GM23338 (cell line): ENCODE measurements around the gene HLA-G. TPM values are rescaled to one million over a fixed set of nuclear protein-coding genes. Genes with fewer than 3 reads are reported as not detected.

Experiments
- ATAC-seq: fragments of 200-7000 bp; cut with Tn5 transposase; 3 replicates; pipeline ENCODE4 v1.9.1; 2020
- DNase-seq: peaks from one replicate; pipeline ENCODE4 v3.0.0-alpha.2; 2015; ENCODE audit warnings: low spot score
- H2AFZ ChIP-seq: fragments of 200-600 bp; sonication (generic); 2 replicates; pipeline ENCODE4 v1.8.0; 2016; ENCODE audit warnings: antibody characterized with exemption, mild to moderate bottlenecking, moderate library complexity
- H3F3A ChIP-seq: fragments of 200-600 bp; sonication (generic); replicated peaks from 2 replicates; pipeline ENCODE4 v1.8.0; 2017; ENCODE audit warnings: antibody characterized with exemption, mixed run types, low read depth
- H3K27ac ChIP-seq: fragments of 200-600 bp; sonication (generic); 2 replicates; pipeline ENCODE4 v1.6.1; 2016; ENCODE audit warnings: low read depth
- H3K27me3 ChIP-seq: fragments of 200-600 bp; sonication (generic); 2 replicates; pipeline ENCODE4 v1.8.0; 2016; ENCODE audit warnings: mild to moderate bottlenecking, mixed run types, moderate library complexity; ENCODE audit not compliant: insufficient read depth
- H3K36me3 ChIP-seq: fragments of 200-600 bp; sonication (generic); 2 replicates; pipeline ENCODE4 v1.8.0; 2016; ENCODE audit warnings: mild to moderate bottlenecking; ENCODE audit not compliant: insufficient read depth
- H3K4me1 ChIP-seq: fragments of 200-600 bp; sonication (generic); 2 replicates; pipeline ENCODE4 v1.8.0; 2016; ENCODE audit warnings: mild to moderate bottlenecking, moderate library complexity; ENCODE audit not compliant: insufficient read depth
- H3K4me2 ChIP-seq: fragments of 200-600 bp; sonication (generic); 2 replicates; pipeline ENCODE4 v1.7.1; 2017; ENCODE audit warnings: mixed run types
- H3K4me3 ChIP-seq: fragments of 200-600 bp; sonication (generic); 2 replicates; pipeline ENCODE4 v1.6.1; 2016; ENCODE audit warnings: mixed run types
- H3K79me2 ChIP-seq: fragments of 200-600 bp; sonication (generic); replicated peaks from 2 replicates; pipeline ENCODE4 v1.8.0; 2017; ENCODE audit warnings: mild to moderate bottlenecking; ENCODE audit not compliant: insufficient read depth
- H3K9me2 ChIP-seq: fragments of 200-600 bp; sonication (generic); 2 replicates; pipeline ENCODE4 v1.8.0; 2017; ENCODE audit not compliant: insufficient read depth
- H4K20me1 ChIP-seq: fragments of 200-600 bp; sonication (generic); replicated peaks from 2 replicates; pipeline ENCODE4 v1.8.0; 2017; ENCODE audit warnings: mild to moderate bottlenecking; ENCODE audit not compliant: insufficient read depth
- H3K27ac Mint-ChIP-seq: 2 replicates; pipeline ENCODE4 v1.8.0; 2020; ENCODE audit warnings: inconsistent platforms, mild to moderate bottlenecking, moderate library complexity, mixed read lengths
- H3K27me3 Mint-ChIP-seq: 3 replicates; pipeline ENCODE4 v1.8.0; 2022; ENCODE audit warnings: low read depth, mild to moderate bottlenecking, moderate library complexity, mixed read lengths, inconsistent platforms; ENCODE audit not compliant: insufficient read depth, poor library complexity
- H3K36me3 Mint-ChIP-seq: 3 replicates; pipeline ENCODE4 v1.8.0; 2021; ENCODE audit warnings: low read depth, mild to moderate bottlenecking, inconsistent platforms, moderate library complexity, mixed read lengths
- H3K4me1 Mint-ChIP-seq: 3 replicates; pipeline ENCODE4 v1.8.0; 2020; ENCODE audit warnings: mild to moderate bottlenecking, inconsistent platforms, mixed read lengths
- H3K4me3 Mint-ChIP-seq: 3 replicates; pipeline ENCODE4 v1.8.0; 2021; ENCODE audit warnings: moderate library complexity, mild to moderate bottlenecking, inconsistent platforms, mixed read lengths
- H3K9me3 Mint-ChIP-seq: 3 replicates; pipeline ENCODE4 v1.8.0; 2020; ENCODE audit warnings: moderate library complexity, mild to moderate bottlenecking, inconsistent platforms, mixed read lengths
- CREB1 ChIP-seq: fragments of 250-450 bp; sonication (Bioruptor Pico); IDR thresholded peaks from 2 replicates; pipeline ENCODE4 v1.5.0; 2020; ENCODE audit warnings: low read depth, mild to moderate bottlenecking, moderate library complexity
- EZH2 ChIP-seq: fragments of 200-600 bp; sonication (generic); IDR thresholded peaks from one replicate; pipeline ENCODE4 v1.8.0; 2017; ENCODE audit warnings: antibody characterized with exemption, mild to moderate bottlenecking, low read depth; ENCODE audit not compliant: unreplicated experiment
- JUNB ChIP-seq: IDR thresholded peaks from one replicate; pipeline ENCODE4 v1.6.1; 2016; ENCODE audit warnings: antibody characterized with exemption; ENCODE audit not compliant: unreplicated experiment
- POLR2AphosphoS5 ChIP-seq: IDR thresholded peaks from 2 replicates; pipeline ENCODE4 v1.6.1; 2016; ENCODE audit warnings: antibody characterized with exemption, low read depth
- ZNF114 ChIP-seq: fragments of 250-450 bp; sonication (Bioruptor Pico); IDR thresholded peaks from 2 replicates; pipeline ENCODE4 v1.5.0; 2020; ENCODE audit warnings: mild to moderate bottlenecking, moderate library complexity
- polyA plus RNA-seq: library from polyadenylated mRNA; unstranded; fragments of >200 nt; fragmentation: Nextera tagmentation; extraction: Ambion mirVana; gene quantifications from 2 replicates; pipeline ENCODE4 v1.2.1, GENCODE V29; 2016
- total RNA-seq: library from RNA; depleted of rRNA; stranded (reverse); fragments of >200 nt; shearing (Covaris generic); gene quantifications from 2 replicates; pipeline ENCODE4 v1.2.3, GENCODE V29; 2014
- TF ChIP-seq, protein P1 (sequence below), 2 experiments: fragments of 200-600 bp in 1 of 2; sonication (generic) in 1 of 2; conservative IDR thresholded peaks; 2 replicates each; pipeline versions ENCODE4 v1.5.1 to v1.6.1; 2016 to 2017; ENCODE audit warnings: antibody characterized with exemption in 2 of 2, low read depth in 2 of 2, mild to moderate bottlenecking in 2 of 2, moderate library complexity in 1 of 2
- TF ChIP-seq, protein P2 (sequence below): IDR thresholded peaks from 2 replicates; pipeline ENCODE4 v1.6.1; 2016; ENCODE audit warnings: antibody characterized with exemption
- TF ChIP-seq, protein P3 (sequence below): IDR thresholded peaks from one replicate; pipeline ENCODE4 v1.6.1; 2018; ENCODE audit warnings: antibody characterized with exemption; ENCODE audit not compliant: unreplicated experiment

HLA-G gene
- total and polyA plus RNA-seq, 2 experiments from 2014 or later = 2.5 to 2.8 TPM

GRCh38 chr6:29851190-29851589 lies 23.6 kb downstream of the HLA-G start:
- ATAC-seq (no peak), DNase-seq (no peak)
- no peak overlapping the region for H3K27ac Mint-ChIP-seq
- Histone ChIP-seq H3F3A (no peaks in the 10 kb centered on the region), H3K9me2 (no peaks in the 10 kb centered on the region), H3K4me3 (no peak overlapping the region), H3K27ac (no peak overlapping the region), H3K36me3 (no peaks in the 10 kb centered on the region), H2AFZ (no peak overlapping the region), H3K4me2 (no peak overlapping the region), H3K27me3 (peaks cover 44% of the 10 kb centered on the region), H3K4me1 (no peaks in the 10 kb centered on the region; the same call in 1 of the 2 replicates), H4K20me1 (no peaks in the 10 kb centered on the region), H3K79me2 (no peaks in the 10 kb centered on the region)
- H3K9me3 Mint-ChIP-seq = no peaks in the 10 kb centered on the region
- H3K36me3 Mint-ChIP-seq = no peaks in the 10 kb centered on the region
- no peak overlapping the region for H3K4me3 Mint-ChIP-seq
- H3K27me3 Mint-ChIP-seq = peaks cover 15% of the 10 kb centered on the region
- H3K4me1 Mint-ChIP-seq = peaks cover 9% of the 10 kb centered on the region; the same call in 2 of the 3 replicates
- TF ChIP-seq EZH2 = no peak

- Histone ChIP-seq H4K20me1 (no peaks in the 10 kb centered on the region), H3K27ac (no peak overlapping the region), H3K79me2 (no peaks in the 10 kb centered on the region), H3K4me3 (no peak overlapping the region), H3K9me2 (no peaks in the 10 kb centered on the region), H3F3A (no peaks in the 10 kb centered on the region), H3K4me2 (no peak overlapping the region), H3K36me3 (no peaks in the 10 kb centered on the region), H2AFZ (no peak overlapping the region), H3K27me3 (peaks cover 43% of the 10 kb centered on the region), H3K4me1 (no peaks in the 10 kb centered on the region; the same call in 1 of the 2 replicates)
- DNase-seq (no peak), ATAC-seq (no peak)
- no peak overlapping the region for H3K27ac Mint-ChIP-seq
- peaks cover 15% of the 10 kb centered on the region for H3K27me3 Mint-ChIP-seq
- TF ChIP-seq, protein P1, sequence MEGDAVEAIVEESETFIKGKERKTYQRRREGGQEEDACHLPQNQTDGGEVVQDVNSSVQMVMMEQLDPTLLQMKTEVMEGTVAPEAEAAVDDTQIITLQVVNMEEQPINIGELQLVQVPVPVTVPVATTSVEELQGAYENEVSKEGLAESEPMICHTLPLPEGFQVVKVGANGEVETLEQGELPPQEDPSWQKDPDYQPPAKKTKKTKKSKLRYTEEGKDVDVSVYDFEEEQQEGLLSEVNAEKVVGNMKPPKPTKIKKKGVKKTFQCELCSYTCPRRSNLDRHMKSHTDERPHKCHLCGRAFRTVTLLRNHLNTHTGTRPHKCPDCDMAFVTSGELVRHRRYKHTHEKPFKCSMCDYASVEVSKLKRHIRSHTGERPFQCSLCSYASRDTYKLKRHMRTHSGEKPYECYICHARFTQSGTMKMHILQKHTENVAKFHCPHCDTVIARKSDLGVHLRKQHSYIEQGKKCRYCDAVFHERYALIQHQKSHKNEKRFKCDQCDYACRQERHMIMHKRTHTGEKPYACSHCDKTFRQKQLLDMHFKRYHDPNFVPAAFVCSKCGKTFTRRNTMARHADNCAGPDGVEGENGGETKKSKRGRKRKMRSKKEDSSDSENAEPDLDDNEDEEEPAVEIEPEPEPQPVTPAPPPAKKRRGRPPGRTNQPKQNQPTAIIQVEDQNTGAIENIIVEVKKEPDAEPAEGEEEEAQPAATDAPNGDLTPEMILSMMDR (conservative IDR thresholded peaks at IDR 0.05; ENCODE audit: low read depth in 2 of 2) = peak in 1 of 2 experiments; percentile 12; a peak in 1 of 4 replicates
- TF ChIP-seq CREB1 = no peak
- TF ChIP-seq POLR2AphosphoS5 = no peak
- TF ChIP-seq, protein P2, sequence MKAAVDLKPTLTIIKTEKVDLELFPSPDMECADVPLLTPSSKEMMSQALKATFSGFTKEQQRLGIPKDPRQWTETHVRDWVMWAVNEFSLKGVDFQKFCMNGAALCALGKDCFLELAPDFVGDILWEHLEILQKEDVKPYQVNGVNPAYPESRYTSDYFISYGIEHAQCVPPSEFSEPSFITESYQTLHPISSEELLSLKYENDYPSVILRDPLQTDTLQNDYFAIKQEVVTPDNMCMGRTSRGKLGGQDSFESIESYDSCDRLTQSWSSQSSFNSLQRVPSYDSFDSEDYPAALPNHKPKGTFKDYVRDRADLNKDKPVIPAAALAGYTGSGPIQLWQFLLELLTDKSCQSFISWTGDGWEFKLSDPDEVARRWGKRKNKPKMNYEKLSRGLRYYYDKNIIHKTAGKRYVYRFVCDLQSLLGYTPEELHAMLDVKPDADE = no peak
- no peak for TF ChIP-seq ZNF114
- H3K4me3 Mint-ChIP-seq = no peak overlapping the region
- H3K36me3 Mint-ChIP-seq = no peaks in the 10 kb centered on the region
- peaks cover 9% of the 10 kb centered on the region; the same call in 2 of the 3 replicates for H3K4me1 Mint-ChIP-seq
- no peaks in the 10 kb centered on the region for H3K9me3 Mint-ChIP-seq
Measured at GRCh38 chr6:29853245-29853644, 25.6 kb downstream of the HLA-G start.

- no peak overlapping the region for H3K4me3 ChIP-seq
- Mint-ChIP-seq H3K4me1 (no peaks in the 10 kb centered on the region), H3K9me3 (no peaks in the 10 kb centered on the region), H3K27ac (no peak overlapping the region), H3K36me3 (no peaks in the 10 kb centered on the region), H3K27me3 (peaks cover 5% of the 10 kb centered on the region), H3K4me3 (no peak overlapping the region)
- H3K4me1 ChIP-seq = no peaks in the 10 kb centered on the region
- no peaks in the 10 kb centered on the region for H4K20me1 ChIP-seq
- H3K27ac ChIP-seq = no peak overlapping the region
- peaks cover 13% of the 10 kb centered on the region for H3K27me3 ChIP-seq
- H3K36me3 ChIP-seq = no peaks in the 10 kb centered on the region
- H3K9me2 ChIP-seq = no peaks in the 10 kb centered on the region
- ATAC-seq (no peak), DNase-seq (no peak)
- H3K4me2 ChIP-seq = no peak overlapping the region
- H2AFZ ChIP-seq = no peak overlapping the region
- no peaks in the 10 kb centered on the region for H3F3A ChIP-seq
- no peaks in the 10 kb centered on the region for H3K79me2 ChIP-seq
- TF ChIP-seq, protein P1 (conservative IDR thresholded peaks at IDR 0.05; ENCODE audit: low read depth in 2 of 2) = no peak
- TF ChIP-seq, protein P3, sequence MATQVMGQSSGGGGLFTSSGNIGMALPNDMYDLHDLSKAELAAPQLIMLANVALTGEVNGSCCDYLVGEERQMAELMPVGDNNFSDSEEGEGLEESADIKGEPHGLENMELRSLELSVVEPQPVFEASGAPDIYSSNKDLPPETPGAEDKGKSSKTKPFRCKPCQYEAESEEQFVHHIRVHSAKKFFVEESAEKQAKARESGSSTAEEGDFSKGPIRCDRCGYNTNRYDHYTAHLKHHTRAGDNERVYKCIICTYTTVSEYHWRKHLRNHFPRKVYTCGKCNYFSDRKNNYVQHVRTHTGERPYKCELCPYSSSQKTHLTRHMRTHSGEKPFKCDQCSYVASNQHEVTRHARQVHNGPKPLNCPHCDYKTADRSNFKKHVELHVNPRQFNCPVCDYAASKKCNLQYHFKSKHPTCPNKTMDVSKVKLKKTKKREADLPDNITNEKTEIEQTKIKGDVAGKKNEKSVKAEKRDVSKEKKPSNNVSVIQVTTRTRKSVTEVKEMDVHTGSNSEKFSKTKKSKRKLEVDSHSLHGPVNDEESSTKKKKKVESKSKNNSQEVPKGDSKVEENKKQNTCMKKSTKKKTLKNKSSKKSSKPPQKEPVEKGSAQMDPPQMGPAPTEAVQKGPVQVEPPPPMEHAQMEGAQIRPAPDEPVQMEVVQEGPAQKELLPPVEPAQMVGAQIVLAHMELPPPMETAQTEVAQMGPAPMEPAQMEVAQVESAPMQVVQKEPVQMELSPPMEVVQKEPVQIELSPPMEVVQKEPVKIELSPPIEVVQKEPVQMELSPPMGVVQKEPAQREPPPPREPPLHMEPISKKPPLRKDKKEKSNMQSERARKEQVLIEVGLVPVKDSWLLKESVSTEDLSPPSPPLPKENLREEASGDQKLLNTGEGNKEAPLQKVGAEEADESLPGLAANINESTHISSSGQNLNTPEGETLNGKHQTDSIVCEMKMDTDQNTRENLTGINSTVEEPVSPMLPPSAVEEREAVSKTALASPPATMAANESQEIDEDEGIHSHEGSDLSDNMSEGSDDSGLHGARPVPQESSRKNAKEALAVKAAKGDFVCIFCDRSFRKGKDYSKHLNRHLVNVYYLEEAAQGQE = no peak
- TF ChIP-seq ZNF114 (no peak), JUNB (no peak), CREB1 (no peak)
Measured at GRCh38 chr6:29858006-29858405, 30.4 kb downstream of the HLA-G start.
